ENCODE measurements around the gene LSS.

Gene LSS

GRCh38 chr21:46266946-46267345 is 38.4 kb upstream of the LSS start:
- no peak for TF ChIP-seq CTCF (IDR thresholded peaks at IDR 0.05; ENCODE audit: low read depth, low read length, missing control alignments)
- DNase-seq = no peak
- Histone ChIP-seq H3K4me3 (ENCODE audit: low read depth, low read length) (no peak overlapping the region), H3K27ac (no peak overlapping the region), H3K27me3 (replicated peaks) (no peaks in the 10 kb centered on the region), H3K36me3 (replicated peaks) (peaks cover 76% of the 10 kb centered on the region)
- in situ Hi-C loops (cut with HindIII; ENCODE audit: low pct_ligation_motif_present, low sequenced_read_pairs) = no loop called here

- in situ Hi-C loops (cut with HindIII; ENCODE audit: low pct_ligation_motif_present, low sequenced_read_pairs) = no loop called here
- DNase-seq = no peak
Observed at GRCh38 chr21:46265736-46266525, 37.4 kb upstream of the LSS start.

DNA sequence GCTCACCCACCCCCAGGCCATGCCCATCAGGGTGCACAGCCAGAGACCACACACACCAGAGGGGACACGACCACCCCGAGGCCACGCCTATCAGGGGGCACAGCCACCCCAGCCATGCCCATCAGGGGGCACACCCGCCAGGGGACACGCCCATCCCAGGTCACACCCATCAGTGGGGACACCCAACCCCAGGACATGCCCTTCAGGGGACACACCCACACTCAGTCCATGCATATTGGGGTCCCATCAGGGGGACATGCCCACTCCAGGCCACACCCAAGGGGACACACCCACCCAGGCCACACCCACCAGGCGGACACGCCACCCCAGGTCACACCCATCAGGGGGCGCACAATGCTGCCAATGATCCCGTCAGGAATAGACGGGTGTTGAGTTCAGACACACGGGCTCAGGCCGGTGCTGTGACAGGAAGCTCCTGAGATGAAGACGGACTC is 36.1 kb upstream of the LSS start:
- H3K27ac ChIP-seq = no peak overlapping the region
- no peak for DNase-seq
- H3K27me3 ChIP-seq (replicated peaks) = no peaks in the 10 kb centered on the region
- in situ Hi-C loops (cut with HindIII; ENCODE audit: low pct_ligation_motif_present, low sequenced_read_pairs) = no loop called here
- no peak overlapping the region for H3K4me3 ChIP-seq (ENCODE audit: low read depth, low read length)
- TF ChIP-seq CTCF (IDR thresholded peaks at IDR 0.05; ENCODE audit: low read depth, low read length, missing control alignments) = no peak
- peaks cover 77% of the 10 kb centered on the region for H3K36me3 ChIP-seq (replicated peaks)

More at GRCh38 chr21:46265736-46266525, 37.4 kb upstream of the LSS start:
- Histone ChIP-seq H3K27ac (no peak overlapping the region), H3K27me3 (replicated peaks) (no peaks in the 10 kb centered on the region), H3K4me3 (ENCODE audit: low read depth, low read length) (no peak overlapping the region), H3K36me3 (replicated peaks) (peaks cover 77% of the 10 kb centered on the region)
- no peak for TF ChIP-seq CTCF (IDR thresholded peaks at IDR 0.05; ENCODE audit: low read depth, low read length, missing control alignments)

GRCh38 chr21:46264046-46264689 is 35.6 kb upstream of the LSS start:
- Histone ChIP-seq H3K4me3 (ENCODE audit: low read depth, low read length) (no peak overlapping the region), H3K36me3 (replicated peaks) (peaks cover 74% of the 10 kb centered on the region), H3K27ac (no peak overlapping the region), H3K27me3 (replicated peaks) (no peaks in the 10 kb centered on the region)
- in situ Hi-C loops (cut with HindIII; ENCODE audit: low pct_ligation_motif_present, low sequenced_read_pairs) = no loop called here
- TF ChIP-seq CTCF (IDR thresholded peaks at IDR 0.05; ENCODE audit: low read depth, low read length, missing control alignments) = no peak
- no peak for DNase-seq

DNA sequence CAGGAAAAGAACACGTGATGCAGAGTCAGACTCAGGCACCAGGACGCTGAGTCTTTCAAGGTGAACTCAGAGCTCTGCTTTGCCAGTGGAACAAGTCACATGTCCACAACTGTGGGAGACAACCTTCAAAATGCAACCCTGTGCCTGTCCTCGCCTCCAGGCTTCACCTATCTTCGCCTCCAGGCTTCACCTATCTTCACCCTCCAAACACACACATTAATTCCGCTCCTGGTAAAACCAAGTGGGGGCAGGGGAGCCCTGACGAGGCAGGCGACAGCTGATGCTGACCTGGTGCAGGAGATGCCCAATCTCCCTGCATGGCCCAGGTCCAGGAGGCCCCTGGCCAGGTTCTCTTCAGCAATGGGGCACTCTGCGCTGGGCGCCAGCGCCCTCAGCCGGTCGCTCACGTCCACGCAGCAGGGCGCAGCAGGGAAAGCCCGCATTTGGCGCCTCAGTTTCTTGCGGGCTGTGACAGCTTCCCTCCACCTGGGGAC is 28.0 kb upstream of the LSS start:
- in situ Hi-C loops (cut with HindIII; ENCODE audit: low pct_ligation_motif_present, low sequenced_read_pairs) = no loop called here
- Histone ChIP-seq H3K27me3 (replicated peaks) (no peaks in the 10 kb centered on the region), H3K36me3 (replicated peaks) (peaks cover 86% of the 10 kb centered on the region), H3K27ac (no peak overlapping the region), H3K4me3 (ENCODE audit: low read depth, low read length) (no peak overlapping the region)
- no peak for TF ChIP-seq CTCF (IDR thresholded peaks at IDR 0.05; ENCODE audit: low read depth, low read length, missing control alignments)
- no peak for DNase-seq
